GM18909 (cell line): Measurements from ENCODE around the gene PTPN2.
"Not testable (repeated sequence)": the region's sequence is repeated elsewhere in the genome, so short reads cannot be mapped to it uniquely, and the experiment has no call there.

Source experiments
- ATAC-seq: cut with Tn5 transposase; IDR thresholded peaks from one replicate; pipeline ENCODE4 v1.9.1; 2021; ENCODE audit warnings: mild to moderate bottlenecking; ENCODE audit not compliant: unreplicated experiment, poor library complexity

The PTPN2 gene

DNA sequence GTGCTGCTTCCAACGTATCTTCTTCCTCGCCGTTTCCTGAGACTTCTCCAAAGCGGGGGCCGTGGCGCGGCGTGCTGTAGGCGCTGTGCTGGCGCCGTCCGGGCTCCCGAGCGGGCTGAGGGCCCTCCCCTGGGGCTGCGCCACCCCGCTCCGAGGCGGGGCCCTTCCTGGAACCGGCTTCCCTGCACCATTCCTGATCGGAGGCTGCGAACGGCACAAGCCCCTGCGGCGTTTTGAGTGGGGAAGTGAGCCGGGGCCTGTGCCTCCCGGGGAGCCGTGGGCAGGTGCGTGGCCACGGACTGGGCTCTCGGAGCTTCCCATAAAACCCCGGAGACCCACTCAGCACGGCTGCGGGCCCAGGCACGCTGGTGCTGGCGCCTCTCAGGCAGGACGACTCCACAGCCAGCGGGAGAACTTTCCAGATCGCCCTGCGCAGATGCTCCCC, 106.5 kb downstream of the PTPN2 start:
- ATAC-seq = no peak

DNA sequence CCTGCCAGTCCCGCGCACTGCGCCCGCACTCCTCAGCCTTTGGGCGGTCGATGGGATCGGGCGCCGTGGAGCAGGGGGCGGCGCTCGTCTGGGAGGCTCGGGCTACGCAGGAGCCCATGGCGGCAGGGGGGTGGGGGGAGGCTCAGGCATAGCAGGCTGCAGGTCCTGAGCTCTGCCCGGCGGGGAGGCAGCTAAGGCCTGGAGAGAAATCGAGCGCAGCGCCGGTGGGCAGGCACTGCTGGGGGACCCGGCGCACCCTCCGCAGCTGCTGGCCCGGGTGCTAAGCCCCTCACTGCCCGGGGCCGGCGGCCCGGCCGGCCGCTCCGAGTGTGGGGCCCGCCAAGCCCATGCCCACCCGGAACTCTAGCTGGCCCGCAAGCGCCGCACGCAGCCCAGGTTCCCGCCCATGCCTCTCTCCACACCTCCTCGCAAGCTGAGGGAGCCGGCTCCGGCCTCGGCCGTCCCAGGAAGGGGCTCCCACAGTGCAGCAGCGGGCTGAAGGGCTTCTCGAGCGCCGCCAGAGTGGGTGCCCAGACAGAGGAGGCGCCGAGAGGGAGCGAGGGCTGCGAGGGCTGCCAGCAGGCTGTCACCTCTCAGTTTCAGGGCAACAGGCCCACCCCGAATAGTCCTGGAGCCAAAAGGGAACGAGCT, 107.1 kb downstream of the PTPN2 start:
- ATAC-seq = no peak

DNA sequence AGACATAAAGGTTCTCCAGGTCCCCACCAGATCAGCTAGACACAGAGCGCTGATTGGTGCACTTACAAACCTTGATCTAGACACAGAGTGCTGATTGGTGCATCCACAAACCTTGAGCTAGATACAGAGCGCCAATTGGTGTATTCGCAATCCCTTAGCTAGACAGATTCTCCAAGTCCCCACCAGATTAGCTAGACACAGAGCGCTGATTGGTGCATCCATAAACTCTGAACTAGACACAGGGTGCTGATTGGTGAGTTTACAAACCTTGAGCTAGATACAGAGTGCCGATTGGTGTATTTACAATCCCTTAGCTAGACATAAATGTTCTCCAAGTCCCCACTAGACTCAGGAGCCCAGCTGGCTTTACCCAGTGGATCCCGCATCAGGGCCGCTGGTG, 107.6 kb downstream of the PTPN2 start:
- ATAC-seq = not testable (repeated sequence)

DNA sequence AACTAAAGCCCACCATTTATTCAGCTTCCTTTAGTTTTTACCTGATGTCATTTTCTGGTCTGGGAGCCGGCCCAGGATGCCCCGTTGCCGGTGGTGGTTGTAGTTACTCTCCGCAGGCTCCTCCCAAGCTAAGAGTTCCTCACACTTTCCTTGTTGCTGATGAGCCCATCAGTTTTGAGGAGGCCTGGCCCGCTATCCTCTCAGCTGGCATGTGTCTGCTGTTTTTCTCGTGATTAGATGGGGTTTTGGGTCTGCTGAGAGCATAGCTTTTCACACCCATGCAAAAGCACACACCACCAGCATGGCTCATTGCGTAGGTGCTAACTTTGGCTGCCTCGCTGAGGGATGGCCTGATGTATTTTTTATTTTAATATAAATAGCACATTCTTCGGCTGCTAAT, 109.1 kb downstream of the PTPN2 start:
- no peak for ATAC-seq

DNA sequence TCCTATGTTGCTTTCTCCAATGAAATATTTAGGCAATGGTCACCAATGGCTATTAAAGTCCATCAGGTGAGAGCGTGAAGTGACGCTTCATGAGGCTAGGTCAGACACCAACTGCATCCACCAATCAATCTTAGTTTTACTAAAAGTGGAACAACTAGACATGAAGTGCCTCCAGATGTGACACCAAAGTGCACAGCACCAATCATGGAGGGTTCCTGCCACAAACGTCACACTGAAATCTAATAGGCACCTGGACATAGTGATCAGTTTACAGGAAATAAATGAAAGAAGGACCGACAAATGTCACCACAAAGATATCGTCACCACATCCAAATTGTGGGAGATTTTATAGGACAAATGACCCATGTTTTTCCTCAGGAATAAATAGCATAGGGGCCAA, 110.7 kb downstream of the PTPN2 start:
- ATAC-seq = no peak

DNA sequence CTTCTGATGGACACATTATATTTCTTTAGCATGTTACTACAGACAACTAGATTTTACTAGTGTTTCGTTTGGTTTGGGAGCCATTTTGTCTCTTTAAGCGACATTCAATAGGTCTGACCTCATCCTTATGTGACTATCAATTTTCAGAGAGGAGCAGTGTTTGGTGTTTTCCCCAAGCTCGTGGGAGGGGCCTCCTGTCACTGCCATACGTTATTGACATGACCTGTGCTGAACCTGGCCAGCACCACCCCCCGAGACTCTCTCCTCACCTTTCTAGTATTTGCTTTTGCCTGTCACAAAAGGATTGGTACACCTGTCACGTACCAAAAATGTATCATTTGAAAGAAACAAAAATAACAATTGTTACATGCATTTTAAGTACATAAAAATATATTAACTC, 111.9 kb downstream of the PTPN2 start:
- ATAC-seq = no peak

DNA sequence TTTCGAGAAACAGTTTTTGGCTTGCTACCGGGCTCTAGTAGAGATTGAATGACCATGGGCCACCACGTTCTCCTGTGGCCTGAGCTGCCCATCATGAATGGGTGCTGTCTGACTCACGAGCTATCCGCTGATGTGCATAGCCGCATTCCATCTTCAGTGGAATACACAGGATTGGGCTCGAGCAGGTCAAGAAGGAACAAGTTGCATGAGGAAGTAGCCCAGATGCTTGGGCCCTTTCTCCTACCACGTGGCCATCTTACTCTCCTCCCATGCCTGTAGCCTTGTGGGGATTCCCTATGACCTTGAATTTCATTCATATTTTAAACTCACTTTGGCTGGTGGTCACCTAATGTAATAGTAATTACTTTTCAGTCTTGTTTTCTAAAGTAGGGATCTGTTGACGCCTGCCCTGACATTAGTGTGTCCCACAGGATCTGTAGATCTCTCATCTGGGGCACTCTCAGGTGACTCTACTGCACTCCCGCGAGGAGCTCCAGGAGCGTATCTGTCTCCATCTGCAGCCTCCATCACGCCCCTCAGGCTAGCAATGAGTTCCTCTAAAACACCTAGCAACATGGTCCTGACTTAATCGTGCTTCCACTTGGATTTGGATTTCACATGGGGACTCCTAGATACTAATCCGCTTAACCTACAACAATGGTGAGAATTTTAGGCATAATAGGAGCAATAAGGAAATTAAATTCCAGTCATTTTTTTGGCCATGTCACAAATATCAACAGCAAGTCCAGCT, 113.4 kb downstream of the PTPN2 start:
- no peak for ATAC-seq

DNA sequence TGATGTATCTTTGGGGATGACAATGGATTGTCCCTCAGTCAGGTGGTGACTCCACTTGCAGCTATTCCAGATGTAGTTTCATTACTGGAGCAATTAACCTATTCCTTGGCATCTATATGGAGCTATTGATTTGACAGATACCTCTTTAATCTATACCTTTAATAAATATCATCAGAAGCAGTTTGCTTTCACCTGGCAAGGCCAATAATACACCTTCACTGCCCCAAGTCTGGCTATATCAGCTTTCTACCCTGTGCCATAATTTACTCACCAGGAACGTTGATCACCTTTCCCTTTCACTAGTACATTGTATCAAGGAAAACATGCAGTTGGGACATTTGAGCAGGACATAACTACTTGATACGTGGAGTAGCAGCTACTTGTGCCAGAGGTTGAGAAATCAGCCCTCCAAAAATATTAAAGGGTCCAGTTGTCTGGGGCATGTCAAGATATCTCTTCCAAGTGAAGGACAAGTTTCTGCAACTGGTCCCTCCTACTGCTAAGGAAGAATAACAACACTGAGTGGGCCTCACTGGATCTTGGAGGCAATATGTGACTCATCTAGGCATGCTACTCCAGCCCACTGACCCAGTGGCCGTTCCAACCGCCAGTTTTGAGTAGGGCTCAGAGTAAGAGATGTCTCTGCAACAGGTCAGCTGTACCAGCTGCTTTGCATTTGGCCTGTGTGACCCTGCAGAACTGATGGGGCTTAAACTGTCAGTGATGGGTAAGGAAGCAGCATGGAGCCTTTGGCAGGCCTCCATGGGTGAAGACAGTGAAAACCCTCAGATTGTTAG, 114.2 kb downstream of the PTPN2 start:
- no peak for ATAC-seq

DNA sequence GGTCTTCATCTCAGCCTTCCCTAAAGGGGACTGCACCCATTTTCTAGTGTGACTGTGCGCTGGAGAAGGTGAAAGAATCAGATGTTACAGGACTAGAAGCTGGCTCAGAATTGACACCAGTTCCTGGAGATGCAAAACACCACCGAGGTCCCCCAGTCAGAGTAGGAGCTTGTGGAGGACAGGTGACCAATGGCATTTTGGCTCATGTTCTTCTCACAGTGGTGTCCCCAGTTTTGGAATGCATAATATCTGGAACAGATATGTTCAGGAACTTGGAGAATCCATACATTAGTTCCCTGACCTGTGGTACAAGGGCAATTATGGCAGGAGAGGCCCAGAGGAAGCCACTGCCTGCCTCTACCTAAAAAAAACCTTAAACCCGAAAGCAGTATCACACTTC, 114.9 kb downstream of the PTPN2 start:
- ATAC-seq = no peak

DNA sequence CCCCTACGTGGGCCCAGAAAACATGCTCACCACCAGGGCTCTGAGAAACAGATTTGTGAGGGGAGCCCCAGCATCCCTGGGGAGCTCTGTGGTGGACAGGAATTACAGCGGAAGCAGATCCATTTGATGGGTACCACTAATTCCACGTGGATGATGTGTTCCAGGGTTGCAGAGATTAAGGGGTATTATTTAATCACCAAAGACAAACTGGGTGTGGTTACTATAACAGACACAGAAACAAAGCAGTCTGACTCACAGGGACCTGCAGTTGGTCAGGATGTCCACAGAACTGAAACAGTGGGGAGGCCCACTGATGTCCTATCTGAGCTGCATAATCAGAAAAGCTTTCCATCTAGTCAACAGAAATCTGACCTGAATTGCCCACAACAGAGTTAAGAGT, 115.4 kb downstream of the PTPN2 start:
- ATAC-seq = no peak

DNA sequence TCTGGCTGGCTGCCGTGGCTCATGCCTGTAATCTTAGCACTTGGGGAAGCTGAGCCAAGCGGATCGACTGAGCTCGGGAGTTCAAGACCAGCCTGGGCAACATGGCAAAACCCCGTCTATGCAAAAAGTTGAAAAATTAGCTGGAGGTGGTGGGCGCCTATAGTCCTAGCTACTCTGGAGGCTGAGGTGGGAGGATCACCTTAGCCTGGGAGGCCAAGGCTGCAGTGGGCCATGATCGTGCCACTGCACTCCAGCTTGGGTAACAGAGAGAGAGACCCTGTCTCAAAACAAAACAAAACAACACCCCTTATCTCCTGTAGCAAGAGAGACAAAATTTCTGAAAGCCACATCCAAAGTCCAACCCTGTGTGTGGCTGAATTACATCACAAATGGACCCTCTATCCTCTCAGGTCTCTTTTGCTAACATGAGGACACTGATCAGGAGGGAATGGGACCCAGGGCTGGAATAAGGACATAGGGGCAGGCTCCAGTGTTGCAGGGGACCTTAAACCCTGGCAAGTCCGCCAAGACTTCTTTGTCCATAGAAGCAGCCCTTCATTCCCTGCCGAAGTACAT, 116.4 kb downstream of the PTPN2 start:
- ATAC-seq = no peak

DNA sequence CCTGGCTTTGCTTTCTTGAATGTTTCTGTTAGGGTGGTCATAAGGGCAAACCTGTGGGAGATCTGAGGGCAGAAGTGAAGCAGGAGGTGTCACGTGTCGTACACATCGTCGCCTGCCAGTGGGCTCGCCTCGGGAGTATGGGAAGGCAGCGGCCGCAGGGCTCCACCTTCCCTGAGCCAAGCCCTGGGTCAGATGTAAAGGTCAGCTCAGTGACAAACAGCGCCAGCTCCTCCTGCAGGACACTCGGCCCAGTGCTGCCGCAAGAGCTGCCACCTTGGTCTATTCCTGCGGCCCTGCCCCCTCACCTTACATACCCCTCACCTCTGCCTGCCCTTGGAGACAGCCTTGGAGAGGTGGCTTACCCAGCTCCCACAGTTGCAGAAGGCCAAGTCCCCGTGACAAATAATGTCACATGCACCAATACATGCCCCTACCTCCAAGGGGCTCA, 117.0 kb downstream of the PTPN2 start:
- ATAC-seq = no peak

DNA sequence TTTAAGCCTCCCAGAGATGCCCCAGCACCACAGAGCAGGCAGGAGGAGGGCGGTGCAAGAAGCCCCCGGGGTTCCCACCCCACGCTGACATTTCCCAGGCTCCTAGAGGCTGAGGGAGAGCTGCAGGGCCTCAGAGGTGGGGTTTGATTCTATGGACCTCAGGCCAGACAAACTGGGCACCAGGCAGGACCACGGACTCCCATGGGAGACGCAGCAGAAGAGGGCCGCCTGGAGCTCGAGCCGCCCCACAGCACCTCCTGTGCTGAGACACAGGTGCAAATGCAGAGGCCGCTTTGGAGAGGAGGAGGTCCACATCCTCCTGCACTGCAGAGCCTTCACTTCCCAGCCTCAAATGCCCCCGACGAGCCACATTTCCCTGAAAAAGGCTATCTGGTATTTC, 118.5 kb downstream of the PTPN2 start:
- ATAC-seq = no peak

DNA sequence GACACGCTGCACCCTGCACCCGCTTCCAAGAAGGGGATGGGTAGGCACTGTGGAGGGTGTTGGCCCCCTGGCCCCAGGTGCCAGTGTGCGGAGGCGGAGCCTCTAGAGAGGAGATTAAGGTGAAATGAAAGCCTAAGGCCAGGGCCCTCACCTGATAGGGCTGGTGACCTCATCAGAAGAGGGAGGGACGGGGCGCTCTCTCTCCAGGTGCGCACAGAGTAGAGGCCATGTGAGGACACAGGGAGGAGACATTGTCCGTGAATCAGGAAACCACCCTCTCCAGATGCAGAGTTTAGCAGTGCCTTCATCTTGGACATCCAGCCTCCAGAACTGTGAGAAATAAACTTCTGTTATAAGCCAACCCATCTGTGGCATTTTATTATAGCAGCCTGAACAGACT, 118.9 kb downstream of the PTPN2 start:
- no peak for ATAC-seq

DNA sequence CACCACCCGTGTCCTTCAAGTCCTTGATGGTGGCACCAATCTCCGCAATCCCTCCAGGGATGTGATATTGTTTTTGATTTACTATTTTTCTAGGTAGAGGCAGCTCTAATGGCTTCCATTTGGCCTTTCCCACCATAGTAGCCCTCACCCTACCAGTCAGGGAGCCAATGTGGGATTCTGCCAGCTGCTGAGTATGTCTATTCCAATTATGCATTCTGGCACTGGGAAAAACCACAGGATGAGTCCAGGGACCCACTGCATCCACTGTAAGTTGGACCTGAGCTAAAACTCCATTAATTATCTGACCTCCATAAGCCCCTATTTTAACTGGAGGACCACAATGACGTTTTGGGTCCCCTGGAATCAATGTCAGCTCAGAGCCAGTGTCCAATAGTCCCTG, 125.5 kb downstream of the PTPN2 start:
- not testable (repeated sequence) for ATAC-seq

DNA sequence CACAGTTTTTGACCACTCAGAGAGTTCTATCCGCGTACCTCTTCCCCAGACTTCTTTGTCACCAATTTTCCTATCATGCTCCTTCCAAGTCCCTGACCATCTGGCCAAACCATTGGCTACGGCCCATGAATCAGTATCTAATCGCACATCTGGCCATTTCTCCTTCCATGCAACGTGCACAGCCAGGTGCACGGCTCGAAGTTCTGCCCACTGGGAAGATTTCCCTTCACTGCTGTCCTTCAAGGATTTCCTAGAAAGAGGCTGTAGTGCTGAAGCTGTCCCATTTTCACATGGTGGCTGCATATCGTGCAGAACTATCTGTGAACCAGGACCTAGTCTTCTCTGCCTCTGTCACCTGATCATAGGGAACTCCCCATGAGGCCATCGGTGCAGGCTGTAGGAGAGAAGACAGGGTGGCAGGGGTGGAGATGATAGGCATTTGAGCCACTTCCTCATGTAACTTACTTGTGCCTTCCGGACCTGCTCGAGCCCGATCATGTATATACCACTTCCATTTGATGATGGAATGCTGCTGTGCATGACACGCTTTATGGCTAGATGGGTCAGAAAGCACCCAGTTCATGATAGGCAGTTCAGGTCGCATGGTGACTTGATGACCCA, 127.3 kb downstream of the PTPN2 start:
- not testable (repeated sequence) for ATAC-seq

DNA sequence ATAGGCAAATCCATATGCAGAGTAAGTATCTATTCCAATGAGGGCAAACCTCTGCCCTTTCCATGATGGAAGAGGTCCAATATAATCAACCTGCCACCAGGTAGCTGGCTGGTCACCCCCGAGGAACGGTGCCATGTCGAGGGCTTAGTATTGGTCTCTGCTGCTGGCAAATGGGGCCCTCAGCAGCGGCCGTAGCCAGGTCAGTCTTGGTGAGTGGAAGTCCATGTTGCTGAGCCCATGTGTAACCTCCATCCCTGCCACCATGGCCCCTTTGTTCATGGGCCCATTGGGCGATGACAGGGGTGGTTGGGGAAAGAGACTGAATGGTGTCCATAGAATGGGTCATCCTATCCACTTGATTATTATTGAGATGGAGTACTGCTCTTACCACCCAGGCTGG, 128.4 kb downstream of the PTPN2 start:
- ATAC-seq = not testable (repeated sequence)

DNA sequence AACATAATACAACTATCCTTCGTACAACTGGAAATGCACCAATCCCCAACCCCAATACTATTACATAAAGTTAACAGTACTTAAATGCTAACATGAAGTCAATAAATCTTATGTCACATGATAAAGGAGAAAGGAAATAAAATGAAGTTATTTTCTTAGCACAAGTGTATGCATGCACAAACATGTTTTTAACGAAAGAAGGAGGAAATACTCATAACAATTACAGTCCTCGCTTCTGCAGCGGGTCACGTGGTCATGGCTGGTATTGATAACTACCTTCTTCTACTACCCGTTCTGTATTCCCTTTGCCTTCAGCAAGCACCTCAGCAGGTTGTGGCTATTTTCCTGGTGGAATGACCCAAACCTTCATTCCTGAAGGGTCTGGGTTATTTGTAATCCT, 129.5 kb downstream of the PTPN2 start:
- ATAC-seq = no peak

DNA sequence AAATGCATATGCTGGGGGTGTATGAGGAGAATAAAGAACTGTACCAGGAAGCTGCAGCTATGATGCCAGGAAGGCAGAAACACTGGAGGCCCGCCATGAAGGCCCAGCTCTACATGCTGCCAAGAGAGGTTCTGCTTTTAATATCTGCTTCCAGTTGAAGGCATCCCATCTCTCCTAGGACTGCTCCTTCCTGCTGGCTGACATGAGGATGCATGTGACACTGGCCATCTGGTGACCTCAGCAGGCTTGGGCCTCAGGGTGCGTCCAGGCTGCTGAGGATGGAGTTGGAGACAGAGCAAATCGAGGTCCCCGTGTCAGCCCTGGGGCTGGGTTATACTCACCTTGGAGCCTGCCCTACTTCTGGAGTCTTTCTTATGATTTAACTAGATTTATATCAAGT, 132.1 kb downstream of the PTPN2 start:
- no peak for ATAC-seq

DNA sequence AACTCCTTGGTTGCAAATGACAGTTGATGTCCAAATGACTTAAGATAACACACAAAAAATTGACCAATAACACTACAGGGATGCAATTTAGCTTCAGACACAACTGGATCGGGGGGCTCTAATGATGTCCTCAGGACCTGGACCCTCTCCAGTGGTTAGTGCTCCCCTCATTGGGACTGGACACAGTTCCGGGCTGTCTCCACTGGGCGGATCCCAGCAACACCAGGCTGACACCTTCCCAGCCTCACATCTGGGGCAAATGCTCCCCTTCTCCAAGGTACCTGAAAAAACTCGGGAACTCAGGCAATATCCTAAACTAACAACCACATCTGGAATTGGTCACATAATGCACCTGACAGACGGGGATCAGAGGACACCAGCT, 132.5 kb downstream of the PTPN2 start:
- no peak for ATAC-seq
